ENCODE data around the gene DAP.

Gene DAP

DNA sequence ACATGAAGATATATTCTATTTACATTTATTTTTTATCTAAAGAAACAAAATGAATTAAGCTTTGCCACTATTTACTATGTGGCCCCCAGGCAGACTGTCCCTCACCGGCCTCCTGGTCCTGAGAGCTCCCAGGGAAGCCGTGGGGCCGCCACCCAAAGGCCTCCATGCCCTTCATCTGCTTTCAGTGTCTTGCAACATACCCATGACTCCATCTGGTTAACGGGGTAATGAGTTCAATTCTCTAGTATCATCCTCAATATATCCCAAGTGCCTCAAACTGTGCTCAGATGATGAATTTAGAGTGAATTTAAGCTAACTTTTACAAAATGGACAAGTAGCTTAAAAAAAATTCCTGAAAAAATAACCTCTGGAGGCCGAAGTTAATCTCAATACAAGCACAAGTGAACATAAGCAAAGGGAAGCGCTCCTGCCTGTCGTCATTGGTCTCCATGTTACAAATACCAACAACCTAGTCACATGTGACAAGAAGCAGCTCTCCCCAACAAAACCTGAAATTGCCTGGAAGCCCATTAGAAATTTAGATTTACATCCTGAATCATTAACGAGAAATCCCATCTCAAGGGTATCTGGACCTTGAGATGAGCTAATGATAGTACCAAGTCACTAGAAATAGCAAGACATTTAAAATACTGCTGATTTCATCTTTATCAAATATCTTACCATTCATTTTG is 26.1 kb downstream of the DAP start:
- TF ChIP-seq, protein P1, sequence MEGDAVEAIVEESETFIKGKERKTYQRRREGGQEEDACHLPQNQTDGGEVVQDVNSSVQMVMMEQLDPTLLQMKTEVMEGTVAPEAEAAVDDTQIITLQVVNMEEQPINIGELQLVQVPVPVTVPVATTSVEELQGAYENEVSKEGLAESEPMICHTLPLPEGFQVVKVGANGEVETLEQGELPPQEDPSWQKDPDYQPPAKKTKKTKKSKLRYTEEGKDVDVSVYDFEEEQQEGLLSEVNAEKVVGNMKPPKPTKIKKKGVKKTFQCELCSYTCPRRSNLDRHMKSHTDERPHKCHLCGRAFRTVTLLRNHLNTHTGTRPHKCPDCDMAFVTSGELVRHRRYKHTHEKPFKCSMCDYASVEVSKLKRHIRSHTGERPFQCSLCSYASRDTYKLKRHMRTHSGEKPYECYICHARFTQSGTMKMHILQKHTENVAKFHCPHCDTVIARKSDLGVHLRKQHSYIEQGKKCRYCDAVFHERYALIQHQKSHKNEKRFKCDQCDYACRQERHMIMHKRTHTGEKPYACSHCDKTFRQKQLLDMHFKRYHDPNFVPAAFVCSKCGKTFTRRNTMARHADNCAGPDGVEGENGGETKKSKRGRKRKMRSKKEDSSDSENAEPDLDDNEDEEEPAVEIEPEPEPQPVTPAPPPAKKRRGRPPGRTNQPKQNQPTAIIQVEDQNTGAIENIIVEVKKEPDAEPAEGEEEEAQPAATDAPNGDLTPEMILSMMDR (IDR thresholded peaks at IDR 0.05; ENCODE audit: borderline replicate concordance, insufficient read depth, low read depth, low read length): no peak
- no peak overlapping the region for H3K4me3 ChIP-seq (ENCODE audit: low read depth, low read length)

DNA sequence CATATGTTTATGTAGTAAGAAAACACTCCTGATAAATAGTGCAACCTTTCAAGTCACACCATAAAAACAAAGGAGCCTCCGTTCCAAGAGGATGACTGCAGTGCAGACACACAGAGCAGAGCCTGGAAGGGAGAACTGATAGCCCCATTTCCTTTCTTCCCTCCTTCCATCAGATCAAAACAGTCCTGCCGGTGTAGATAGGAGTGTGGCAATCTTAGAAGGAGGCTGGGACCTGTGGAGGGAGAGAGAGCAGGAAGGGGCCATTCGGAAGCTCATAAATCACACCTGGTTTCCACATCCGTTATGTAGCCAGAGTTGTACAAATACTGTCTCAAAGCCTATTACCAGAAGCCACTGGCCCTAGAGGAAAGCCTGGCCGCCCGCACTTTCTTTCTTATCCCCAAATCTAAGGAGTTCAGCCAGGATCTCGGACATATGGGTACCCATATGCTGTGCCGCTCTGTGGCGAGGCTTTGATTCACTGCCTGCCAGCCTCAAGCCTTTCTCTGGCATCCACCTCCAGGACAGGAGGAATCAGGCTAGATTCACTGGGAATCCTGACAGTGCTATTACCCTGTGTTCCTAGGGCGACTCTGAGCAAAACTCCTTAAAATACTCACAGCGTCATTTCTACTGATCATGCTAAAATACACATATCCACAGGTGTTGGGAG is 26.9 kb downstream of the DAP start:
- H3K4me3 ChIP-seq (ENCODE audit: low read depth, low read length): no peak overlapping the region
- TF ChIP-seq, protein P1 (IDR thresholded peaks at IDR 0.05; ENCODE audit: borderline replicate concordance, insufficient read depth, low read depth, low read length): no peak

DNA sequence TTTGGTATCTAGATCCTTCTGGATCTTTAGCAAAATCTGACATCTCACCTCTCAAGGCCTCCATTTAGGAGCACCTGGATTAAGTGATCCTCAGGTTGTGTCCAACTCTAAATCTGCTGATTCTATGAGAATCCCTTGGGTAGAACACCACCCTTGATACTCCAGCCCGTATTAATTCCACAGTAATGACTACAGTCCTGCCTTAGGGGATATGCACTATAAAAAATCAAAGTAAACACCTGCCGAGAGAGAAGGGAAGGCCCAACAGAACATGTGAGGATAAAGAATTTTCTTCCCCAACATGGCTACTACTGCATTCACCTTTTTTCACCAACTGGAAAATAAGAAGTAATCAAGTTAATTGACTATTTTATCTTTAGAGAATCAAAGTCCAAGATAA is 27.6 kb downstream of the DAP start:
- TF ChIP-seq, protein P1 (IDR thresholded peaks at IDR 0.05; ENCODE audit: borderline replicate concordance, insufficient read depth, low read depth, low read length): no peak
- H3K4me3 ChIP-seq (ENCODE audit: low read depth, low read length): no peak overlapping the region

DNA sequence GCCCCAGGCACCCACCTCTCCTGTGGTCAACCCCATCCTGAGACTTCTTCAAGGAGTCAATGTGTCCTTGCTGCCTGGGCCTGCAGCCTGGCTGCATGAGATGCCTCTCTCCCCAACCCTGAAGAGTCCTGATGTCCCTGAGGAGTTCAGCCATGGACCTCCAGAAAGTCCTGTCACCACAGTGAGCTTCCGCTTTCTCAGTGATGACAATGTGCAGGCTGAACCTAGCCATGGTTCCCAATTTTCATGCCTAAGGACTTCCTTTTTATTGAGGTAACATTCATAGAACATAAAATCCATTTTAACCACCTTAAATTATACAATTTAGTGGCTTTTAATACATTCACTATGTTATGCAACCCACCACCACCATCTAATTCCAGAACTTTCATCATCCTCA is 29.1 kb downstream of the DAP start:
- TF ChIP-seq, protein P1 (IDR thresholded peaks at IDR 0.05; ENCODE audit: borderline replicate concordance, insufficient read depth, low read depth, low read length): no peak
- H3K4me3 ChIP-seq (ENCODE audit: low read depth, low read length): no peak overlapping the region

DNA sequence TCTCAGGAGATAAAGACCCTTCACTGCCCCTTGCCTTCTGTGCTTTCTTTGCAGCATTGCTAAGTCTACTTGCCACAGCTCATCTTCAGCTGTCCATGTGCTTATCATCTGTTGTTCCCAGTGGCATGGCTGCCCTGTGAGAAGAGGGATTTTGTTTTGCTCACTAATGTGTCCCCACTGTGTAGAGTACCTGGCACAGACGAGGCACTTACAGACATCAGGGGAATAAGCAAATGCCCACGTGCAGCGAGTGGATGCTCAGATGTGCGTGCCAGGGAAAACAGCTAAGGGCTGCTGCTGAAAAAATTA is 31.0 kb downstream of the DAP start:
- TF ChIP-seq, protein P1 (IDR thresholded peaks at IDR 0.05; ENCODE audit: borderline replicate concordance, insufficient read depth, low read depth, low read length): no peak
- H3K4me3 ChIP-seq (ENCODE audit: low read depth, low read length): no peak overlapping the region

DNA sequence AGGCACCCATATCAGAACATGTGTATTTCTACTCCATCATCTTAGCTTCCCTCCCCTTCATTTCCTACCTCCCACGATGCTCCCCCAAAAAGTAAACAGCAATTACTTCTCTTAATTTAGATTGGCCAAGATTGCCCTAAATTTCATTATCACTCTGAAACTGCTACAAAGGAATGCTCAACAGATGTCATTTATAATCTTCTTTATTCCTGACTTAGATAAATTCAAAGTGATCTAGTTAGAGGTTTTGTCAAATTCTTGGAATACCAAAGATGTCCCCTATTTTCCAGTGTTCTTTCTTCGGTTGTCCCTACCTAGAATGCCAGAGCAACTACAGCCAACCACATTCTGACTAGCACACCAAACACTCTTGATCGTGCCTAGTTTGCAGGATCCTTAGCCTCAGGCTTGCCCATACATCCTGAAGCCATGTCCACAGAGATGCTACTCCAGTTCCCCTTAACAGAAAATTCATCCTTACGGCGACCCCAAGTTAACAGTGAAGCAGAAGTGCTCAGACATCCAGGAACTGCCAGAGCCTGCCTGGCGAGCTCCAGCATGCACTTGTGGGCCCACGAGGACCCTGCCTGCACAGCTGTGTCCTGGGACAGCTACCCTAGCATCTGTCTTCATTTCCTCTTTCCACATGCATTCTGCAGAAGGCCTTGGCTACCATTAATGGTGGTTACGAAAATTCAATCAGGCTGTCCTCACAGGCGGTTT is 31.6 kb downstream of the DAP start:
- TF ChIP-seq, protein P1 (IDR thresholded peaks at IDR 0.05; ENCODE audit: borderline replicate concordance, insufficient read depth, low read depth, low read length): no peak
- H3K4me3 ChIP-seq (ENCODE audit: low read depth, low read length): no peak overlapping the region

Data from GM12875 (cell line).